Tibial nerve (tissue), 4 donors: ENCODE data around the gene E2F2.

Experiments used
- EP300 ChIP-seq, 2 donors: sonication (generic); formaldehyde crosslinking; IDR thresholded peaks; one replicate each; pipeline ENCODE4 v1.6.1; 2017; ENCODE audit warnings: antibody characterized with exemption in 2 of 2, mild to moderate bottlenecking in 1 of 2
- POLR2A ChIP-seq, 2 donors: fragments of 450-650 bp; IDR thresholded peaks; one replicate each; pipeline ENCODE4 v1.6.1; 2017; ENCODE audit warnings: antibody characterized with exemption in 2 of 2, mild to moderate bottlenecking in 2 of 2, moderate library complexity in 2 of 2
- TF ChIP-seq, protein P1 (sequence below), 5 experiments: fragments of 200-600 bp in 3 of 5; fragments of 450-650 bp in 2 of 5; sonication (generic) in 3 of 5; IDR thresholded peaks; one replicate each; pipeline ENCODE4 v1.5.1; 2016 to 2019; ENCODE audit warnings: antibody characterized with exemption in 5 of 5, mild to moderate bottlenecking in 3 of 5, moderate library complexity in 2 of 5

DNA sequence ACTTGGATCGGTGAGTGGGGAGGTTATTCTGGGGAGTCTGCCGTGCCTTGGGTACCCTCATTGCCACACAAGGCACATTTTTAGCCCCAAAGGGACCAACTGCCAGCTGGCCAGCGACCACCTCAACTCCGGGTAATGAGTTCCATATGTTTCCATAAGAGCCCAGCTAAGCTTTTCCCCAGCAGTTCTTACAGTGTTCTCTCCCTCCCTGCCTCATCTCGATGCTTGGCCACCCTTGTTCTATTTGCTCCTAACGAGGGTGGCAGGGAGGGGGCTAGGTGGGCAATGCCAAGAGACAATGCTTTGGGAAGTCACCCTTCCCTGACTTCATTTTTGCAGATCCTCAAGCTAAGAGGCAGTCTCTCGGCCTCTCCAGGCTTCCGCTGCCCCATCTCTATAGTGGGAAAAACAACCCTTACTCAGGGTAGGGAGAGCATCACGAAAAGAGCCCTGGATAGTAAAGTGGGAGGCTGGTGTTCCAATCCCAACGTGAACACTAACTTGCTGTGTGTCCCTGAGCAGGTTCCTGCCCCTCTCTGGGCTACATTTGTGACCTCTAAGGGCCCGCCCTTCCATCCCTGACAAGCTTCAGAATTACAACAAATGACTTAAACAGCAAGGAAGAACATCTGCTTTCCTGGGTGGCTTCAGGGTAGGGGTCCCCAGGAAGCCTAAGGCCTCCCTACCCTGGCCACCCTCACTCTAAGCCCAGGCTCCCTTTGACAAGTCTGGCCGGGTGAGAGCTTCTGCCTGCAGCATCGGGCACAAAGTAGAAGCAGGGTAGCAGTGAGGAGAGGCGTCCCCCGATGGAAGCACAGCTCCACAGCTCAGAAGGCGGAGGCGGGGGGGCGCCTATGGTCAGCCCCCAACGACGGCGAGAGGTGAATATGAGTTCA lies 22.4 kb upstream of the E2F2 start:
- TF ChIP-seq, protein P1, sequence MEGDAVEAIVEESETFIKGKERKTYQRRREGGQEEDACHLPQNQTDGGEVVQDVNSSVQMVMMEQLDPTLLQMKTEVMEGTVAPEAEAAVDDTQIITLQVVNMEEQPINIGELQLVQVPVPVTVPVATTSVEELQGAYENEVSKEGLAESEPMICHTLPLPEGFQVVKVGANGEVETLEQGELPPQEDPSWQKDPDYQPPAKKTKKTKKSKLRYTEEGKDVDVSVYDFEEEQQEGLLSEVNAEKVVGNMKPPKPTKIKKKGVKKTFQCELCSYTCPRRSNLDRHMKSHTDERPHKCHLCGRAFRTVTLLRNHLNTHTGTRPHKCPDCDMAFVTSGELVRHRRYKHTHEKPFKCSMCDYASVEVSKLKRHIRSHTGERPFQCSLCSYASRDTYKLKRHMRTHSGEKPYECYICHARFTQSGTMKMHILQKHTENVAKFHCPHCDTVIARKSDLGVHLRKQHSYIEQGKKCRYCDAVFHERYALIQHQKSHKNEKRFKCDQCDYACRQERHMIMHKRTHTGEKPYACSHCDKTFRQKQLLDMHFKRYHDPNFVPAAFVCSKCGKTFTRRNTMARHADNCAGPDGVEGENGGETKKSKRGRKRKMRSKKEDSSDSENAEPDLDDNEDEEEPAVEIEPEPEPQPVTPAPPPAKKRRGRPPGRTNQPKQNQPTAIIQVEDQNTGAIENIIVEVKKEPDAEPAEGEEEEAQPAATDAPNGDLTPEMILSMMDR (IDR thresholded peaks at IDR 0.05), result no peak
- no peak for TF ChIP-seq POLR2A (IDR thresholded peaks at IDR 0.05)
- TF ChIP-seq EP300 (IDR thresholded peaks at IDR 0.05), result no peak
